Stimulated activated CD4-positive, alpha-beta T cell treated with anti-CD3 and anti-CD28 coated beads, Interleukin-12 subunit alpha, Interleukin-12 subunit beta, amount 100 ng/mL, for 48 hours (primary cell): ENCODE data around the gene C2CD4D.
"Not testable (repeated sequence)": the region's sequence is repeated elsewhere in the genome, so short reads cannot be mapped to it uniquely, and the experiment has no call there.

Experiments used
- DNase-seq, 3 donors: peaks; one replicate each; pipeline ENCODE4 v3.0.0-alpha.2; 2020; ENCODE audit warnings: low read depth in 2 of 3, low spot score in 1 of 3

Gene C2CD4D

GRCh38 chr1:151839457-151840403 is at the start of gene C2CD4D:
Gene C2CD4D, minus strand, starts transcription at chr1:151839820. Its CDS starts 831 bp downstream, at chr1:151838989.
- peak; percentile 40 to 70 (median 58) for DNase-seq

- no peak for DNase-seq
Observed at GRCh38 chr1:151888972-151889570, 49.5 kb upstream of the C2CD4D start.

- DNase-seq: no peak
Observed at GRCh38 chr1:151887028-151887427, 47.4 kb upstream of the C2CD4D start.

- DNase-seq: no peak
Observed at GRCh38 chr1:151885479-151885878, 45.9 kb upstream of the C2CD4D start.

GRCh38 chr1:151884879-151885278 is 45.3 kb upstream of the C2CD4D start:
- DNase-seq: not testable (repeated sequence)

- not testable (repeated sequence) for DNase-seq
Observed at GRCh38 chr1:151884445-151884844, 44.8 kb upstream of the C2CD4D start.

GRCh38 chr1:151883898-151884297 is 44.3 kb upstream of the C2CD4D start:
- DNase-seq: not testable (repeated sequence)

GRCh38 chr1:151882918-151883317 is 43.3 kb upstream of the C2CD4D start:
- DNase-seq: not testable (repeated sequence)

- DNase-seq: no peak
Observed at GRCh38 chr1:151882466-151882865, 42.8 kb upstream of the C2CD4D start.

- DNase-seq: no peak
Observed at GRCh38 chr1:151881479-151881878, 41.9 kb upstream of the C2CD4D start.

GRCh38 chr1:151875419-151876097 is 35.9 kb upstream of the C2CD4D start:
- no peak for DNase-seq

- not testable (repeated sequence) for DNase-seq
Observed at GRCh38 chr1:151872776-151873175, 33.2 kb upstream of the C2CD4D start.

- no peak for DNase-seq
Observed at GRCh38 chr1:151871284-151872030, 31.8 kb upstream of the C2CD4D start.

GRCh38 chr1:151868486-151868885 is 28.9 kb upstream of the C2CD4D start:
- DNase-seq: no peak

- DNase-seq: no peak
Observed at GRCh38 chr1:151867765-151868411, 28.3 kb upstream of the C2CD4D start.

GRCh38 chr1:151867321-151867720 is 27.7 kb upstream of the C2CD4D start:
- DNase-seq: no peak

GRCh38 chr1:151864411-151864810 is 24.8 kb upstream of the C2CD4D start:
- DNase-seq: no peak

- no peak for DNase-seq
Observed at GRCh38 chr1:151862604-151863003, 23.0 kb upstream of the C2CD4D start.

- DNase-seq: no peak
Observed at GRCh38 chr1:151860504-151861187, 21.0 kb upstream of the C2CD4D start.

- no peak for DNase-seq
Observed at GRCh38 chr1:151859891-151860293, 20.3 kb upstream of the C2CD4D start.
